Transverse colon (tissue), 4 donors: ENCODE data around the gene RAB3C.

Experiments used
- CTCF ChIP-seq, 5 experiments: fragments of 200-600 bp in 3 of 5; fragments of 450-650 bp in 2 of 5; sonication (generic) in 3 of 5; IDR thresholded peaks; 1 replicate in 2 of 5; 2 replicates in 3 of 5; pipeline ENCODE4 v1.5.1; 2016 to 2017; ENCODE audit warnings: antibody characterized with exemption in 5 of 5, inconsistent platforms in 3 of 5, mild to moderate bottlenecking in 2 of 5, moderate library complexity in 1 of 5
- EP300 ChIP-seq: sonication (generic); formaldehyde crosslinking; IDR thresholded peaks from one replicate; pipeline ENCODE4 v1.6.1; 2017; ENCODE audit warnings: antibody characterized with exemption, low read depth
- POLR2A ChIP-seq: fragments of 450-650 bp; IDR thresholded peaks from one replicate; pipeline ENCODE4 v1.6.1; 2016; ENCODE audit warnings: antibody characterized with exemption, mild to moderate bottlenecking, moderate library complexity
- POLR2AphosphoS5 ChIP-seq, 3 donors: sonication (generic); formaldehyde crosslinking; IDR thresholded peaks; one replicate each; pipeline ENCODE4 v1.6.1; 2016; ENCODE audit warnings: antibody characterized with exemption in 3 of 3

GRCh38 chr5:58838729-58839128 lies 255.9 kb downstream of the RAB3C start:
- TF ChIP-seq CTCF (IDR thresholded peaks at IDR 0.05) (no peak), POLR2A (no peak), POLR2AphosphoS5 (IDR thresholded peaks at IDR 0.05) (no peak), EP300 (no peak)
